Hepatic stellate cell (primary cell): Measurements from ENCODE around the gene OSER1.

Experiments
- DNase-seq: peaks from one replicate; pipeline ENCODE4 v3.0.0; 2011; ENCODE audit warnings: low spot score

The OSER1 gene

GRCh38 chr20:44224637-44225036, 14.1 kb upstream of the OSER1 start:
- no peak for DNase-seq

DNA sequence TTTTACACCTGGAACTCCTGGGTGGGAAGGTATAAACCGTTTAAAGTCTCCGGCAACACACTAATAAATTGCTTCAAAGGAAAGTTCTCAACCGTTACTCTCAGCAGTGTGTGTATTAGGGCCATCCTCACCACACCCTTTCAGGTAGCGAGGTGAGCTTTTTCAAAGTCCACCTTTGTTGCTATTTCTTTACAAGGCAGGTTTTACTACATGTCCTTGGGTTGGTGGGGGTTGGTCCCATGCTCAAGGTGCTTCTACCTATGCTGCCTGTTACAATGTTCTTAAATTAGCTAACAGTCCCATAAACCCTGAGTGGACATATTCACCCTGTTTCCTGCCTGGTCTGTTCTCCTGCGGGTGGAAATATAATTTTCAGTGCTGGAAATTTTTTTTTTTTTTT, 13.2 kb upstream of the OSER1 start:
- no peak for DNase-seq

- no peak for DNase-seq
Observed at GRCh38 chr20:44222633-44223368, 12.2 kb upstream of the OSER1 start.

DNA sequence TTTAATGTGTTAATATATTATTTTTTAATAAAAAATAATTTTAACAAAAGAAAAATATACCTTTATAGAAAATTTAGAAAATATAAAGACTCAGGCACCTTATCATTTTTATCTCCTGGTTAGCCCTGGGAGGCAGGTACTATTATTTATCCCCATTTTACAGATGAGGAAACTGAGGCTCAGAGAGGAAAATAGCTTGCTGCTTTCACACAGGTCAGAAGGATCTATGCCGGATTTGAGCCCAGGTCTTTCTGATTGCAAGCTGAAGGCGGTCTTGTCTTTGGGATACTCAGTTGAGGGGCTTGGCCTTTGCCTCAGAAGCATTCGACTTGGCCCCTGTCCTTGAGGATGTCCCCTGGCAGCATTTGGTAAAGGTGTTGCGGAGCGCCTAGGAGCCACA, 11.5 kb upstream of the OSER1 start:
- no peak for DNase-seq

DNA sequence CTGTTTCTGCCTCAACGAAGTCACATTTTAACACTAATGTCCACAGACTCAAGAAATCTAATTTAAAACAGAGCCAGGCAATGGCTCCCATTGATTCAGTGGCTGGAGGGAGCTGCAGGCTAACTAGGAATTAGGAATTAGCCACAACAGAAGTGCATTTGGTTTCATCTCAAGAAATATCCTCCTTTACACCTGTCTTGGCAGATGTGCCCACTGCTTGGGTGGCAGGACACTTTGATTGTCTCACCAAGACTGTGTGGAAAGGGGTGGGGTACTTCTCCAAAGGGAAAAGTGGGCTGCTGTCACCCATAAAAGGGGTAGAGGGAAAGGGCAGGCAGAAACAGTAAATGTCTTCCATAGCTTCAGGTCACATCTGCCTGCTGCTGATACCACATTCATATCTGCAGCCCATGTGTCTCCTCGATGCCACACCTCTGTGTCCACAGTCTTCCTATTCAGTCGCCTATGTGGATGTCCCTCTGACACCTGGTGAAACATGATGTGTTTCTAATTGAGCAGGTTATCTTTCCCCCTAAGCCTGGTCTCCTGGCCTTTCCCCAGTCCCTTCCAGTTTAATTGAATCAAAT, 10.9 kb upstream of the OSER1 start:
- no peak for DNase-seq

GRCh38 chr20:44219791-44220190, 9.2 kb upstream of the OSER1 start:
- DNase-seq: no peak

GRCh38 chr20:44219170-44219730, 8.7 kb upstream of the OSER1 start:
- DNase-seq: no peak

DNA sequence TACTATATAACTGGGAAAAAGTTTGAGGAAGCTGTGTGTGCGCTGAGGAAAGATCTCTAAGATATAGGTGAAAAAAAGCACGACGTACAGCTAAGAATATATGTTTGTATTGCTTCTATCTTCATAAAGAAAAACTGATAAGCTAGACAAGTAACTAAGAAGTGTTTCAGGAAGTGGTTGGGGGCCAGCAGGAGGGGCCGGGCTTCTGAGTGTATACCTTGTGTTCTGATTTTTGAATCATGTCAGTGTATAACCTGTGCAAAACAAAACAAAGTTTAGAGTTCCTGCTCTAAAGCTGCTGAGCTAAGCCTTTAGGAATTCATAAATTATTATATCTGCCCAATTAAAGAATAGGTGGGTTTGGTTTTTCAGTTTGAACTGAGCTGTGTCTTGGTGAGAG, 7.9 kb upstream of the OSER1 start:
- DNase-seq: no peak

- peak; percentile 61 for DNase-seq
Observed at GRCh38 chr20:44217342-44218092, 6.9 kb upstream of the OSER1 start.

DNA sequence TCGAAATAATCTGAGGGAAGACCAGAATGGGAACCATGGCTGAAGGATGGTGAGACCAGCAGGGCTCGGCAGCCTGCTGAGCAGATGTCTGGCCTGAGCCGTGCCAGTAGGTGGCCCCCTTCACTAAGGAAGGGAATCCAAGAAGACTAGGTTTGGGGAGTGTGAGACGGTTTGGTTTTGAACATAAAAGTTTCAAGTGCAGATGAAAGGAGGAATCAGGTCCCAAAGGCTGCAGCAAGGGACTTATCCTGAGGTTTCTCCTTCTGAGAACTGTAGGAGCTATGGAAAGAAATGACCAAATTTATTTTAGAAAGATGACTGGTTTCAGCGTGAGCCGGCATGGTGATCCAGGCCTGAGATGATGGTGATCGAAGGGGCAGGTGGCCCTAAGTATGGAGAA, 4.6 kb upstream of the OSER1 start:
- peak; percentile 68 for DNase-seq

DNA sequence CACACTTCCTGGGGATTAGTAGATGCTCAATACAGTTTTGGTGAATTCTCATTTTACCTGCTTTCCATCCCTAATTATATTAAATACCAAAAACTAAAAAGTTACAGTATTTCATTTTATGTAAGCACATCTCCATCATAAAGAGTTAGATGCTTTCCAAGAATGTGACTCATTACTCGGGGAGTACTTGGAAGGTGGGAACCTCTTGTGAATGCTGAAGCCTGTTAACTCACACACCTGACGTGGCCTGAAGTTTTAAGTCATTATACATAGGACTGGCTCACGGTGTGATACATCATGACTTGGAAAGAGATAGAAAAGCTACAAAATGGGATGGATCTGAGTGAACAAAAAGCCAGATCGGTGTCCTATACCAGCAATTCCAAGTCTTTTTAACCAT, 2.2 kb upstream of the OSER1 start:
- DNase-seq: no peak

DNA sequence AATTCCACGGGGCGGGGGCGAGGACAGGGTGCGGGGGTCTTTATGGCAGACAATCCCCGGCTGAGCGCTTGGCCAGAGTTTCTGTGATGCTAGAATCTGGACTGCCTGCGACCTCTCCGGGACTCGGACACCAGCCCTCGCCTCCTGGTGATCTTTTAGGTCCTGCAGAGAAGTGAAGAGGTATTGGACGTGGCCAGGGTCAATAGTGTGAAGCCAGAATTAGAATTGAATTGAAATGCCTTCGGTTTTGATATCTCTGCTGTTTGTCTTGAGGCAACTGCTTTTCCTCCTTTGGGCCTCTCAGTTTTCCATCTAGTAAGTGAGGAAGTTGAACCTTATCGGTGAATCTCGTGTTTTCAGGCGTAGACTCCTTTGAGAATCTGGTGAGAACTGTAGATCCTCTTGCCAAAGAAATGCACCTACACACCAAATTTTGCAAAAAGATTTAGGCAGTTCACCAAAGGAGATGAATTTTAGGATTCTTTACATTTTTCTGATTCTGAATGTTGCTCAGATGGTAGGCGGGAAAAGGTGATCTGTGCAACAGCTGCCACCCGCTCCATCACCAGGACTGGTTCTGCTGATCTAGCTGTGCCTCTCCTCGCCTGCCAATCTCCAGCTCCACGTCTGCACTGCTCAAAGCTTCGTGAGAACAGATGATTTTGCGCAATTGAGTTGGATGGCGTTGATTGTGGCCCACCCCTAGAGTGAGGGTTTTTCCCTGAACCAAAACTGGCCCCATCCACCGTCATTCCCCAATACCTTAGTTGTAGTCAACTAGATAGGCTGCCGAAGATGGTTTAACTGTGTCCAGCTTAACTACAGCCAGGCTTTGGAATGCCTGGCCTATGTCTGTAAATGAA, 837 bp upstream of the OSER1 start:
- DNase-seq: no peak

- DNase-seq: no peak
Observed at GRCh38 chr20:44209686-44210405, 725 bp downstream of the OSER1 start.

DNA sequence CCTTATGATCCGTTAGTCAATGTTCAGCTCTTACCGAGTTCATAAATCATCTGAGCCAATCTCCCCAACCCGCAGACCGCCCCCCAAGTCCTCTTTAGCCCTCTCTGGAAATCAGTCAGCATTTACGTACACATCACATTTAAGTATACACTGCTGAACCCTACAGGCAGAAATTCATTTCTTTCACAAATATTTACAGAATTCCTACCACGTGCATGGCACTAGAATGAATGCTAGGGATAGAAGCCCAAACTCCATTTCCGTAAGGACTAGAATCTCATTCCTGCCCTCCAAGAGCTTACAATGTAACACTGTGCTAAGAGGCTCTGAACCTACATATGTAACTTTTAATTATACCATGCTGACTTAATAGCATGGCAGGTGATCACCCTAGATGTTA, 1.8 kb downstream of the OSER1 start:
- no peak for DNase-seq

DNA sequence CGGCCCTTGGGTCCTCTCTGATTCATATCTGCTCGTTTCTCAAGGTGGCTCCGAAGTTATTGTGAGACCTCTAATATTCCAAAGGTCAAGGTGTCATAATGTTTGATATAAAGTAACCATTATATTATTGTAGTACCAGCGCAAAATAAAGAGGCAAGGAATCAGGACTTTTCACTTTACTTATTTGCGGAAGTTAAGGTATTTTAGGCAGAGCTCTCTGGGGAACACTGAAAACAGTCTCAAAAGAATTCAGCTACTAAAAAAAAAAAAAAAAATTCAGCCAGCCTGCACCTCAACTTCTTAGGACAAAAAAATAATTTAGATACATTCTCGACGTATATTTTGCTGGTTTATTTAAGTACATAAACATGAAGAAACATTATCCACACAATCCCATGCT, 2.4 kb downstream of the OSER1 start:
- no peak for DNase-seq

- no peak for DNase-seq
Observed at GRCh38 chr20:44207126-44207723, 3.3 kb downstream of the OSER1 start.

GRCh38 chr20:44206132-44206531, 4.4 kb downstream of the OSER1 start:
- no peak for DNase-seq

DNA sequence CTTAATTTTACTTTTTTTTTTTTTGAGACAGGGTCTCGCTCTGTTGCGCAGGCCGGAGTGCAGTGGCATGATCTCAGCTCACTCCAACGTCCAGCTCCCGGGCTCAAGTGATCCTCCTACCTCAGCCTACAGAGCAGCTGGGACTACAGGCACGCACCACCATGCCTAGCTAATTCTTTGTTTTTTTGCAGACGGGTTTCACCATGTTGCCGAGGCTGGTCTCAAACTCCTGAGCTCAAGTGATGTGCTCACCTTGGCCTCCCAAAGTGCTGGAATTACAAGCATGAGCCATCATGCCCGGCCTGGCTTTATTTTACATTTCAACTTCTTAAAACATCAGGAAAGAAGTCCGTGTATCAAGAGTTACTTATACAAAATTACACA, 5.7 kb downstream of the OSER1 start:
- DNase-seq: no peak

DNA sequence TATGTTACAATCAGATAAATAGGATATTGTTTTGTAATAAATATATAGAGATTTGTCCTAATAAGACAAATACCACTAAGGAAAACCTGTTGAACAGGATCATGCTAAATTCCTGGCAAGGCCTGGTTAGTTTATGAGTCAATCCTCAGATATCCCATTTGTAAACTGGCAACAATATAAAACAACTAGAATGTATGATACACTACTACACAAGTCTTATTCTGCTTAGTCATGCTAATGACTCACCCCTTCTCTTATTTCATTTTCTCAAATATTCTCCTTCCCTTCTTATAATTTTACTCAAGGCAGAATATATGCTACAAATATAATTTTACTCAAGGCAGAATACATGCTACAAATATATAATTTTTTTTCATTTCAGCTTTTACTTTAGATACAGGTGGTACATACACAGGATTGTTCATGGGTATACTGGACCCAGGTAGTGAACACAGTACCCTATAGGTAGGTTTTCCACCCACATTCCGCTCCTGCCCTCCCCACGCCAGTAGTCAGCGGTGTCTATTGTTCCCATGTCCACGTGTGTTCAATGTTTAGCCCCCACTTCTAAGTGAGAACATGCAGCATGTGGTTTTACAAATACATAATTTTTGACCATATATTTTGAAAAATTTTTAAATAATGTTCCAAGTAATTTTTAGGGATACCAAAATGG, 6.3 kb downstream of the OSER1 start:
- DNase-seq: peak; percentile 81

DNA sequence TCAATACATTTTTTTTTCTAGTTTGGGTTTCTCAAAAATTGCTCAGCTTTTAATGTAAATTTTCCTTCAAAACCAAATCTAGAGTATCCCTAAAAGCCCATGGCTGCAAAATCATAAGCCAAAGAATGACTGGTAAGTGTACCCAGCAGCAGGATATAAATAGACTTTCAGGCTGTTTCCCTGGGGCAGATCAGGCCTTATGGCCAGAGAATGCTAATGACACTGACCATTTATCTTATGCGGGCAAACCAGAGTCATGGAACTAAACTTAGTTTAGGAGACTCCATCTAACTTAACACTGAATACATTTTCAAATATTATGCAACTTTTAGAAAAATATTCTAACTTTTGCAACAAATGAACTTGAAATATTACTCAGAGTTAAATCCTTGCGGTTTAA, 7.4 kb downstream of the OSER1 start:
- DNase-seq: peak; percentile 31
